Panc1 (cell line): ENCODE measurements around the gene MIA2. TPM values are rescaled to one million over a fixed set of nuclear protein-coding genes. Genes with fewer than 3 reads are reported as not detected.
"Not testable (repeated sequence)": the region's sequence is repeated elsewhere in the genome, so short reads cannot be mapped to it uniquely, and the experiment has no call there.

Source experiments
- ATAC-seq: fragments of 200-7000 bp; cut with Tn5 transposase; 2 replicates; pipeline ENCODE4 v1.9.1; 2020; ENCODE audit warnings: mild to moderate bottlenecking, moderate library complexity
- BruUV-seq: library from RNA; stranded (reverse); fragments of 400-500 nt; replicated peaks from 2 replicates; lab custom pipeline; 2021; lab: Mats Ljungman, UMichigan
- CTCF ChIA-PET: fragments of 300-600 bp; sonication (Branson Sonifier 250); formaldehyde crosslinking; loops from one replicate; lab custom pipeline; 2022; ENCODE audit warnings: antibody characterized with exemption; lab: Charles Lee
- POLR2A ChIA-PET: fragments of 300-600 bp; sonication (Branson Sonifier 250); formaldehyde crosslinking; loops from one replicate; lab custom pipeline; 2022; ENCODE audit warnings: antibody characterized with exemption; lab: Charles Lee
- DNase-seq: peaks from one replicate; pipeline ENCODE4 v3.0.0-alpha.2; 2010; ENCODE audit warnings: low read depth, low spot score
- H3K27ac ChIP-seq: 2 replicates; pipeline ENCODE4 v1.5.1; 2011; ENCODE audit warnings: mild to moderate bottlenecking, low read length, inconsistent platforms
- H3K27me3 ChIP-seq: fragments of 200-500 bp; sonication (Bioruptor generic); 2 replicates; pipeline ENCODE4 v1.6.0; 2014; ENCODE audit warnings: low read length, inconsistent platforms; ENCODE audit not compliant: control insufficient read depth, insufficient read depth
- H3K36me3 ChIP-seq: fragments of 200-500 bp; sonication (Bioruptor generic); 2 replicates; pipeline ENCODE4 v1.5.1; 2014; ENCODE audit warnings: inconsistent platforms, mild to moderate bottlenecking, low read length, moderate library complexity; ENCODE audit not compliant: control insufficient read depth, insufficient read depth
- H3K4me1 ChIP-seq: 2 replicates; pipeline ENCODE4 v1.5.1; 2011; ENCODE audit warnings: inconsistent platforms, mild to moderate bottlenecking, low read length, moderate library complexity; ENCODE audit not compliant: control insufficient read depth, insufficient read depth
- H3K4me3 ChIP-seq, 2 experiments: 2 replicates each; pipeline ENCODE4 v1.5.1; 2011 to 2012; ENCODE audit warnings: low read depth in 2 of 2, low read length in 2 of 2, mild to moderate bottlenecking in 2 of 2, inconsistent platforms in 1 of 2, moderate library complexity in 1 of 2
- H3K9me3 ChIP-seq: fragments of 200-500 bp; sonication (Bioruptor generic); 2 replicates; pipeline ENCODE4 v1.5.1; 2014; ENCODE audit warnings: low read depth, mild to moderate bottlenecking, inconsistent platforms, low read length, moderate library complexity; ENCODE audit not compliant: control insufficient read depth, insufficient read depth
- POLR2AphosphoS5 ChIP-seq: IDR thresholded peaks from 2 replicates; pipeline ENCODE4 v1.6.1; 2012; ENCODE audit warnings: mild to moderate bottlenecking, low read depth, low read length, moderate library complexity
- SIN3A ChIP-seq: IDR thresholded peaks from 2 replicates; pipeline ENCODE4 v1.6.1; 2012; ENCODE audit warnings: low read depth, mild to moderate bottlenecking, low read length, moderate library complexity, borderline replicate concordance; ENCODE audit not compliant: insufficient read depth
- TCF7L2 ChIP-seq: IDR thresholded peaks from 2 replicates; pipeline ENCODE4 v1.6.1; 2011; ENCODE audit warnings: mild to moderate bottlenecking, low read depth, low read length, inconsistent platforms
- in situ Hi-C: cut with HindIII; loops from 2 replicates; pipeline ENCODE4 v1.10.0; 2016; ENCODE audit warnings: low sequenced_read_pairs, low pct_unique_long_range_greater_than_20kb
- intact Hi-C: fragments of 100-400 bp; cut with micrococcal nuclease; formaldehyde crosslinking; loops from one replicate; pipeline ENCODE4 v1.10.0; 2022; ENCODE audit not compliant: unreplicated experiment
- total RNA-seq: library from RNA; stranded (reverse); gene quantifications from one replicate; pipeline ENCODE4 v1.2.1, GENCODE V29; 2021; ENCODE audit not compliant: unreplicated experiment
- TF ChIP-seq, protein P1 (sequence below): fragments of 450-650 bp; IDR thresholded peaks from 2 replicates; pipeline ENCODE4 v1.5.1; 2017; ENCODE audit warnings: mild to moderate bottlenecking
- TF ChIP-seq, protein P2 (sequence below), 2 experiments: IDR thresholded peaks; 2 replicates each; pipeline ENCODE4 v1.6.1; 2011 to 2012; ENCODE audit warnings: low read depth in 2 of 2, control low read depth in 1 of 2, low read length in 1 of 2, mild to moderate bottlenecking in 1 of 2, moderate library complexity in 1 of 2; ENCODE audit not compliant: insufficient read depth in 1 of 2

The MIA2 gene
- total RNA-seq, 1 experiment from 2014 or later: 19.2 TPM

DNA sequence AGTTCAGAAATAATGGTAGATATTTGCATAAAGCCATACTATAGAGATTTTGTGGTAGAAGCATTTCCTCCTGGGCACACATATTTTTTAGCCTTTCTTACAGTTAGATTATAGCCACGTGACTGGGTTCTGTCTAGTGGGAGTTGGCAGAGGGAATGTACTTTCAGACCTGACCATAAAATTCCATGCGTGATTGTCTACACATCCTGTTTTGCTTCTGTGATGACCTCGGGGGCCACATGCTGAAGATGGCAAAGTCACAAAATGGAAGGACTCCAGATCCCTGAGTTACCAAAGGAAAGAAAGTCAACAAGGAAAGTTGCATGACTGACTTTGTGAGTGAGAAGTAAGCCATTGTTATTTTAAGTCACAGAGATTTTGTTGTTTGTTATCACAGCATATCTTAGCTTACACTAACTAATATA is 14.6 kb upstream of the MIA2 start:
- Histone ChIP-seq H3K9me3 (no peaks in the 10 kb centered on the region), H3K27ac (peak overlapping the region; percentile 44; the same call in 1 of the 2 replicates), H3K4me1 (peaks cover 5% of the 10 kb centered on the region; the same call in 1 of the 2 replicates), H3K4me3 (no peak overlapping the region), H3K36me3 (no peaks in the 10 kb centered on the region), H3K27me3 (no peaks in the 10 kb centered on the region)
- no TSS peak for BruUV-seq
- in situ Hi-C loops (no loop called here), intact Hi-C loops (no loop called here)
- DNase-seq (no peak), ATAC-seq (peak; percentile 83)
- POLR2A ChIA-PET: no interaction called here
- 0 out of 2 replicates have a peak, but pooled peaks have one; percentile 40 for TF ChIP-seq TCF7L2
- TF ChIP-seq, protein P1, sequence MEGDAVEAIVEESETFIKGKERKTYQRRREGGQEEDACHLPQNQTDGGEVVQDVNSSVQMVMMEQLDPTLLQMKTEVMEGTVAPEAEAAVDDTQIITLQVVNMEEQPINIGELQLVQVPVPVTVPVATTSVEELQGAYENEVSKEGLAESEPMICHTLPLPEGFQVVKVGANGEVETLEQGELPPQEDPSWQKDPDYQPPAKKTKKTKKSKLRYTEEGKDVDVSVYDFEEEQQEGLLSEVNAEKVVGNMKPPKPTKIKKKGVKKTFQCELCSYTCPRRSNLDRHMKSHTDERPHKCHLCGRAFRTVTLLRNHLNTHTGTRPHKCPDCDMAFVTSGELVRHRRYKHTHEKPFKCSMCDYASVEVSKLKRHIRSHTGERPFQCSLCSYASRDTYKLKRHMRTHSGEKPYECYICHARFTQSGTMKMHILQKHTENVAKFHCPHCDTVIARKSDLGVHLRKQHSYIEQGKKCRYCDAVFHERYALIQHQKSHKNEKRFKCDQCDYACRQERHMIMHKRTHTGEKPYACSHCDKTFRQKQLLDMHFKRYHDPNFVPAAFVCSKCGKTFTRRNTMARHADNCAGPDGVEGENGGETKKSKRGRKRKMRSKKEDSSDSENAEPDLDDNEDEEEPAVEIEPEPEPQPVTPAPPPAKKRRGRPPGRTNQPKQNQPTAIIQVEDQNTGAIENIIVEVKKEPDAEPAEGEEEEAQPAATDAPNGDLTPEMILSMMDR: no peak
- peak; percentile 35; the same call in 1 of the 2 replicates for TF ChIP-seq POLR2AphosphoS5
- CTCF ChIA-PET: no interaction called here

DNA sequence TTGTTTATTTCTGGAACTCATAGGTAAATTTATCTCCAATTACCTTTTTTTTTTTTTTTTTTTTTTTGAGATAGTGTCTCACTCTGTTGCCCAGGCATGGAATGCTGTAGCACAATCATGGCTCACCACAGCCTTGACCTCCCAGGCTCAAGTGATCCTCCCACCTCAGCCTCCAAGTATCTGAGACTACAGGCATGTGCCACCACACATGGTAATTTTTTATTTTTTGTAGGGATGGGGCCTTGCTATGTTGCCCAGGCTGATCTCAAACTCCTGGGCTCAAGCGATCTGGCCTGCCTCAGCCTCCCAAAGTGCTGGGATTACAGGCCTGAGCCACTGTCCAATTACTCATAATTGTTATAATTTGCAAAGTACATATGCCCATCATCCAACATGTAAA is 13.2 kb upstream of the MIA2 start:
- ATAC-seq, H3K9me3 ChIP-seq, H3K27me3 ChIP-seq, in situ Hi-C loops, CTCF ChIA-PET, intact Hi-C loops, POLR2A ChIA-PET, H3K36me3 ChIP-seq, H3K27ac ChIP-seq, H3K4me1 ChIP-seq, BruUV-seq, DNase-seq, H3K4me3 ChIP-seq: not testable (repeated sequence)

DNA sequence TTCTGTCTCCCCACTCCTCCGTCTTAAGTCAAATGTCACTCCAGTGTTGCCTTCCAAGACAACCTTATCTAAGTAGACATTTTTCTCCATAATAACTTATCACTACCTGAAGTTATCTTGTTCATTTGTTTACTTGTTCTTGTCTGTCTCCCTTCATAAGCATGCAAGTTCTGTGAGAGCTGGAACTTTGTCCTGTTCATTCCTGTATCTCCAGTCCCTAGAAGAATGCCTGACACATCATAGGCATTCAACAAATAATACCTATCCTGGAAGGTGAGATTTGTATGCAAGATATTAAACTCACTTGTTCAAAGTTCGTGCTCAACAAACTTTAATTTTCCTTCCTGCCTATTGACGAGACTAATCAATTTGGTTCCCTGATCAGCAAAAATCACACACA is 5.7 kb upstream of the MIA2 start:
- BruUV-seq: no TSS peak
- Histone ChIP-seq H3K4me1 (0 out of 2 replicates have a peak, but pooled peaks cover 3% of the 10 kb centered on the region), H3K27ac (no peak overlapping the region), H3K4me3 (no peak overlapping the region), H3K27me3 (no peaks in the 10 kb centered on the region), H3K9me3 (no peaks in the 10 kb centered on the region), H3K36me3 (no peaks in the 10 kb centered on the region)
- ATAC-seq: no peak
- TF ChIP-seq POLR2AphosphoS5: no peak
- in situ Hi-C loops: no loop called here
- CTCF ChIA-PET: no interaction called here
- DNase-seq: no peak
- intact Hi-C loops: no loop called here
- POLR2A ChIA-PET: no interaction called here

DNA sequence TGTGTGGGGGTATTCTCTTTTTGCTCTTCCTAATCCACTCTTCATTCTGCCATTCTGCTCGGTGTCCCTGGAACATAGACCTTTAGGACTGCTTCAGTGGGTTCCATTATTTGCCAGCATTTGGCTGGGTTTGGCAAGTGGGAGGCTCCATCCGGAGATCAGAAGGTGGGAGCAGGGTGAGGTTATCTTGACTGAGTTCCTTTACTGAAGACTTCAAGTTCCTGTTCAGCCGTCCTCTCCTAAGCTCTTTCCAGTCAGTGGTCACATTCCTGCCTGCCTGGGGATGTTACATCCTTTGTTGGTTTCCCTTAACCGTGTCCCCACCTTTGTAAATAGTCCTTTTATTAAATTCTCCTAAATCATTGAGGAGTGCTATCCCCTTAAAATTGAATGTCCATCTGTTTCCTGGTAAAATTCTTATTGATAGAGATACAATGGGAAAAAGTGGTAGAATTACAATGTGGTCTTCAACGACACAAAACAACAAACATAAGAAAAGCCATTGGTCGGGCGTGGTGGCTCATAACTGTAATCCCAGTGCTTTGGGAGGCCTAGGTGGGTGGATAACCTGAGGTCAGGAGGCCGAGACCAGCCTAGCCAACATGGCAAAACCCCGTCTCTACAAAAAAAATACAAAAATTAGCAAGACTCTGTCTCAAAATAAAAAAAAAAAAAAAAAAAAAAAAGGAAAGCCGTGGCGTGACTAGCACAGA is 5.0 kb upstream of the MIA2 start:
- no peak for DNase-seq
- intact Hi-C loops: no loop called here
- Histone ChIP-seq H3K4me3 (no peak overlapping the region), H3K4me1 (0 out of 2 replicates have a peak, but pooled peaks cover 3% of the 10 kb centered on the region), H3K36me3 (no peaks in the 10 kb centered on the region), H3K27ac (no peak overlapping the region), H3K9me3 (no peaks in the 10 kb centered on the region), H3K27me3 (no peaks in the 10 kb centered on the region)
- POLR2A ChIA-PET: no interaction called here
- CTCF ChIA-PET: no interaction called here
- BruUV-seq: no TSS peak
- in situ Hi-C loops: no loop called here
- TF ChIP-seq TCF7L2 (no peak), SIN3A (no peak), POLR2AphosphoS5 (no peak)
- TF ChIP-seq, protein P1: no peak
- TF ChIP-seq, protein P2, sequence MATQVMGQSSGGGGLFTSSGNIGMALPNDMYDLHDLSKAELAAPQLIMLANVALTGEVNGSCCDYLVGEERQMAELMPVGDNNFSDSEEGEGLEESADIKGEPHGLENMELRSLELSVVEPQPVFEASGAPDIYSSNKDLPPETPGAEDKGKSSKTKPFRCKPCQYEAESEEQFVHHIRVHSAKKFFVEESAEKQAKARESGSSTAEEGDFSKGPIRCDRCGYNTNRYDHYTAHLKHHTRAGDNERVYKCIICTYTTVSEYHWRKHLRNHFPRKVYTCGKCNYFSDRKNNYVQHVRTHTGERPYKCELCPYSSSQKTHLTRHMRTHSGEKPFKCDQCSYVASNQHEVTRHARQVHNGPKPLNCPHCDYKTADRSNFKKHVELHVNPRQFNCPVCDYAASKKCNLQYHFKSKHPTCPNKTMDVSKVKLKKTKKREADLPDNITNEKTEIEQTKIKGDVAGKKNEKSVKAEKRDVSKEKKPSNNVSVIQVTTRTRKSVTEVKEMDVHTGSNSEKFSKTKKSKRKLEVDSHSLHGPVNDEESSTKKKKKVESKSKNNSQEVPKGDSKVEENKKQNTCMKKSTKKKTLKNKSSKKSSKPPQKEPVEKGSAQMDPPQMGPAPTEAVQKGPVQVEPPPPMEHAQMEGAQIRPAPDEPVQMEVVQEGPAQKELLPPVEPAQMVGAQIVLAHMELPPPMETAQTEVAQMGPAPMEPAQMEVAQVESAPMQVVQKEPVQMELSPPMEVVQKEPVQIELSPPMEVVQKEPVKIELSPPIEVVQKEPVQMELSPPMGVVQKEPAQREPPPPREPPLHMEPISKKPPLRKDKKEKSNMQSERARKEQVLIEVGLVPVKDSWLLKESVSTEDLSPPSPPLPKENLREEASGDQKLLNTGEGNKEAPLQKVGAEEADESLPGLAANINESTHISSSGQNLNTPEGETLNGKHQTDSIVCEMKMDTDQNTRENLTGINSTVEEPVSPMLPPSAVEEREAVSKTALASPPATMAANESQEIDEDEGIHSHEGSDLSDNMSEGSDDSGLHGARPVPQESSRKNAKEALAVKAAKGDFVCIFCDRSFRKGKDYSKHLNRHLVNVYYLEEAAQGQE (IDR thresholded peaks at IDR 0.05; ENCODE audit: insufficient read depth in 1 of 2, low read depth in 2 of 2, low read length in 1 of 2): no peak
- no peak for ATAC-seq
